ENCODE results near the gene GOLGA1.
A peak's percentile ranks its signal among the peaks of the same experiment; 100 is the strongest.
"Not testable (repeated sequence)": the region's sequence is repeated elsewhere in the genome, so short reads cannot be mapped to it uniquely, and the experiment has no call there.

GOLGA1 gene, protein sequence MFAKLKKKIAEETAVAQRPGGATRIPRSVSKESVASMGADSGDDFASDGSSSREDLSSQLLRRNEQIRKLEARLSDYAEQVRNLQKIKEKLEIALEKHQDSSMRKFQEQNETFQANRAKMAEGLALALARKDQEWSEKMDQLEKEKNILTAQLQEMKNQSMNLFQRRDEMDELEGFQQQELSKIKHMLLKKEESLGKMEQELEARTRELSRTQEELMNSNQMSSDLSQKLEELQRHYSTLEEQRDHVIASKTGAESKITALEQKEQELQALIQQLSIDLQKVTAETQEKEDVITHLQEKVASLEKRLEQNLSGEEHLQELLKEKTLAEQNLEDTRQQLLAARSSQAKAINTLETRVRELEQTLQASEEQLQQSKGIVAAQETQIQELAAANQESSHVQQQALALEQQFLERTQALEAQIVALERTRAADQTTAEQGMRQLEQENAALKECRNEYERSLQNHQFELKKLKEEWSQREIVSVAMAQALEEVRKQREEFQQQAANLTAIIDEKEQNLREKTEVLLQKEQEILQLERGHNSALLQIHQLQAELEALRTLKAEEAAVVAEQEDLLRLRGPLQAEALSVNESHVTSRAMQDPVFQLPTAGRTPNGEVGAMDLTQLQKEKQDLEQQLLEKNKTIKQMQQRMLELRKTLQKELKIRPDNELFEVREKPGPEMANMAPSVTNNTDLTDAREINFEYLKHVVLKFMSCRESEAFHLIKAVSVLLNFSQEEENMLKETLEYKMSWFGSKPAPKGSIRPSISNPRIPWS

DNA sequence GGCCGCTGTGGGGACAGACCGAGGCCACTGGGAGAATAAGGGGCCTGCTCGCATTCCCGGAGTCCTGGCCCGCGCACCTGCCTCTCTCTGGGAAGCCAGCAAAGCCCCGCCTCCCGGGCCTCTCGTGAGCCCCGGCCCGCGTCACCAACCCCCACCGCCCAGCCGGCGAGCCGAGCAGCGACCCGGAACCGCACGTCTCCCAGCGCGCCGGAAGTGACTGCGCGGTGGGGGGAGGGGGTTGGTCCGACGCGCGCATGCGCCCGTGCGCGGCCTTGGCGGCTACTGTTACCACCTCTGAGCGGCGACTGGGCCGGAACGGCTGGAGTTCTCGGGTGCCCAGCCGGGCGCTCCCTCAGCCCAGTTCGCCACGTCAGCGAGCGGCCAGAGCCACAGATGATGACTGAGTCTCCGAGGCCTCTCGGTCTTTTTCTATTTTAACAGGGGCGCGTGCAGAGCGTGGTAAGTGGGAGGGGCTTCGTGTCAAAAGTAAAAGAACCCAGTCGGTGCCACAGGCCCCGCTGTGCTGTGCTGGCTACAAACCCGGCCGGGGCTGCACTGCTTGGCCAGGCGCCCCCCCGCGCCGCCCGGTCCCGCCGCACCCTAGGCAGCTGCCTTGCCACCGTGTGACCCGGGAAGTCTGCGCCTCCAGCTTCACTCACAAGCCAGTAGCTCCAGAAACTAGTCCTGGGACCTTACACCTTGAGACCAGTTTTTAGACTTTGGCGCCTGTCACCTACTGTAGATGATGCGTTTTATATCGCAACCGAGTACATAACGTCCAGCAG, at the start of gene GOLGA1:
Gene GOLGA1 (minus strand): TSS at position 190 of the 785 bp plus-strand sequence. CDS start 2,372 bp downstream, outside the sequence.
- peak; percentile 95 for DNase-seq

DNA sequence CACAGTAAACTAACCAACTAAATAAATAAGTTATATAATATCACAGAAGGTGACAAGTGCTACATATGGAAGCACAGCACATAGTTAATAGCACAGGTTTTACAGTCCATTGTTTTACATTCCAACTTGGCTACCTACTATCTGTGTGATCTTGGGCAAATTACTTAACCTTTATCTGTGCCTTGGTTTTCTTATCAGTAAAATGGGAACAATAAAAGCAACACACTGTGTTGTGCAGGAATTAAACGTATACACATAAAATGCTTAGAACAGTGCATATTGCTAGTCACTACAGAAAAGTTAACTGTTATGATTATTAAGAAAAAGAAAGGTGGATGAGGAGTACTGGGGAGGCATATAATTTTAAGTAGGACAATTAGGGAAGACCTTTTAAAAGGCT, 42.8 kb upstream of the GOLGA1 start:
- DNase-seq, result no peak

DNA sequence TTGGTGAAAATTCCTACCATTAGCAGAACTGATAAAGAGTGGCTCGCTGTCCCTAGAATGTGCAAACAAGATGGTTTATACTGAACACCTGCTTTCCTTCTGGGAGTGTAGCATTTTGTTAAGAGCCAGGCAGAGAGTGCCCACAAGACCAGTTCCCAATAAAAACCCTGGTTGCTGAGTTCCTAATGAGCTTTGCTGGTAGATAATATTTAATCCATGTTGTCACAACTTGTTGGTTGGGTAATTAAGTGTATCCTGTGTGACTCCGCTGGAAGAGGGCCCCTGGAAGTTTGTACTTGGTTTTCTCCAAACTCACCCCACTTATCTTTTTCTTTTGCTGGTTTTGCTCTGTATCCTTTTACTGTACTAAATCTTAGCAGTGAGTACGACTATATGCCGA, 39.5 kb upstream of the GOLGA1 start:
- DNase-seq, result no peak

DNA sequence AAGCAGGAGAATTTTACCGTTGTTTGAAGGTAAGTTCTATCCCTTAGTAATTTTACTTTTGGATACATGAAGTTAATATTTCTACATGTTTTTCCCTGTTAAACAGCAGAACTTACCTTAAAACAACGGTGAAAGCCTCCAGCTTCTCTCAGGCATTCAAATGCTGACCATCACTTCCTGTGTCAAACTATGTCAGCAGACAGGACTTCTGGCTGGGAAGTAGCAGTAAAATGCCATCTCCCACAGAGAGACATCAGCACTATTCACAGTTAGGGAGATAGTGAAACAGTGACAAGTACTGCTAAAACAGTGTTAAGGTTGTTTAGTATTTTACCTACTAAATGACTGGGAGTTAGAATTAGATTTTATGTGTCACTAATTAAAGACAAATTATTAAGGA, 34.2 kb upstream of the GOLGA1 start:
- no peak for DNase-seq

DNA sequence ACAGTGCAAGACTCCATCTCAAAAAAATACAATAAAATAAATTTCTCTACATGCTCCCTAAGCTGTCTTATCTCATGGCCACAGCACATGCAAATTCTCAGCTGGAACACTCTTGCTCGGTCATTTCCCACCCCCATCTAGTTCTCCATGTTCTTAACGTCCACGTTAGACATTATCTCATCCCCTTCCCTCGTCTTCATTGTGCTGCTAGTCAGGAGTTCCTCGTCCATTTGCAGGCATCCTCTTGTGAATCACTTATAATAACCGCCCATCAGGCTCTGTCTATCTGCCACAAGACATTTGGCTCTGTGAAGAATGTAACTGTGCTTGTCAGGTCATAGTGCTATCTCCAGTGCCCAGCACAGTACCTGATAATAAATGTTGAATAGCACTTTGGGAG, 32.9 kb upstream of the GOLGA1 start:
- no peak for DNase-seq

DNA sequence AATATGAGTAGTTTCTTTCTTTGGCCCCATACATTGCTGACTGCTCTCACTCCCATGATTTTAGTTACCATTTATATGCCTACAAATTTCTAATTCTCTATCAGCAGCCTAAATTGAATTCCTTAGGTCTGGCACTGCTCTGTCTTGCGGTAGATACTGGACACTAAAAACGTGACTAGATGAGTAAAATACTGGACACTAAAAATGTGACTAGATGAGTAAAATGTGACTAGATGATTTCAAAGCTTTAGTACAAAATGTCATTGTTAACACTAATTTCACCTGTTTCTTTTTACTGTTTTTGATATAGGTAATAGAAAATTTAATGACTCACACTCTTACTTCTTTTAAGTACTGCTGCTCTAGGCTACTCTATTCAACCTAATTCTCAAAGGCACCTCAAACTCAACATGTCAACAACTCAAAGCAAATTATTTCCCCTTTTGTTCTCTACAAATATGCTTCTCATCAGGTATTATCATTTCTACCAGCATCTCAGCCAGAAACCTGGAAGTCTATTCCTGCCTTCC, 31.4 kb upstream of the GOLGA1 start:
- DNase-seq, result no peak

DNA sequence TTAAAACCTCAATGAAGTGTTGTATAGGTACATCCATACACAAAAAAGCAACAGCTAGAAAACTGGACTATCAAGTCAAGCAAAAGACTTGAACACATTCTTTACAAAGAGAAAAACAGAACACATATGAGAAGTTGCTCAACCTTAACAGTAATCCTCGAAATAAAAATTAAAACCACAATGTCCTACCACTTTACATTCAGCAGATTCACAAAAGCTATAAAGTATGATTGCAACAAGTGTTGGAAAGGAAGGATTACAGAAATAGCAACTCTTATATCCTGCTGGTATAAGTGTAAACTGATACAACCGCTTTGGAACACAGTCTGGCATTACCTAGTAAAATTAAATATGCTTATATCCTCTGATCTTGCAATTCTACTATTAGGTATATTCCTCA, 28.5 kb upstream of the GOLGA1 start:
- DNase-seq, result no peak

DNA sequence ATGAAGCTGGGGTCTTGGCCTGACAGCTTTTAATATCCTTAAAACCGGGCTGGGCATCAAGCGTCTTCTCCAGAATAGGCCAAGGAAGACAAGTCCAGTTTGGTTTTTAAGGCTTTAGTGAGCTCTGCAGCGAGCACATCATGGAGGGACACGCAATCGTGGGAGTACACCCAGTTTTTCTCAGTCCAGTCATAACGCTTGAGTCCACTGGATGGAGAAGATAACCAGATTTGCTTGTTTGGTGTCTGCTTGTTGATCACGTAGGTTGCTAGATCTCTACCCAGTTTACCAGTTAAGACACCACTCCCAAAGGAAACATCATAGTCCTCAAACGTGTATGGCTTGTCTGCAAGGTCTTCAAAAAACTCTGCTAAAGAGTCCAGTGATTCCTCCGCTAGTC, 27.4 kb upstream of the GOLGA1 start:
- DNase-seq, result no peak

DNA sequence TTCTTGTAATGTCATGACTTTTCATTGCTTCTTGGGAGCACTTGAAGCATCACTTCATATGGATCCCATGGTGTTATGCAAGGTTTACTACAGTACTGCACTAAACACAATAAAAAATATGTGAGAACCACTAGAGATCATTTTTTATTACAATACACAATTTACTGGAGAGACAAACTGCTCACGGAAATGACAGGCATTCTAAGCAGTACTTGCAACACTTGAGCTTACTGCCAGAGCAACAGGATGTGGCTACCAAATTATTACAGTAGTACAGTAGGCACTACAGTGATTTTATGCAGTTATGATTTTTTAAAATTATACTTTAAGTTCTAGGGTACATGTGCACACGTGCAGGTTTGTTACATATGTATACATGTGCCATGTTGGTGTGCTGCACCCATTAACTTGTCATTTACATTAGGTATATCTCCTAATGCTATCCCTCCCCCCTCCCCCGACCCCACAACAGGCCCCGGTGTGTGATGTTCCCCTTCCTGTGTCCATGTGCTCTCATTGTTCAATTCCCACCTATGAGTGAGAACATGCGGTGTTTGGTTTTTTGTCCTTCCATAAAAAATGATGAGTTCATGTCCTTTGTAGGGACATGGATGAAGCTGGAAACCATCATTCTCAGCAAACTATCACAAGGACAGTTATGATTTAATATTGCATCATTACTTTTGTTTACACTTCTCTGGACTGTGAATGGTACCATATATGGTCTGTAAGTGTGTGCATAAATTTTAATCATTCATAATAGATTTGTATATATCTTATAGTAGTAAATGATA, 25.1 kb upstream of the GOLGA1 start:
- DNase-seq, result peak; percentile 51

DNA sequence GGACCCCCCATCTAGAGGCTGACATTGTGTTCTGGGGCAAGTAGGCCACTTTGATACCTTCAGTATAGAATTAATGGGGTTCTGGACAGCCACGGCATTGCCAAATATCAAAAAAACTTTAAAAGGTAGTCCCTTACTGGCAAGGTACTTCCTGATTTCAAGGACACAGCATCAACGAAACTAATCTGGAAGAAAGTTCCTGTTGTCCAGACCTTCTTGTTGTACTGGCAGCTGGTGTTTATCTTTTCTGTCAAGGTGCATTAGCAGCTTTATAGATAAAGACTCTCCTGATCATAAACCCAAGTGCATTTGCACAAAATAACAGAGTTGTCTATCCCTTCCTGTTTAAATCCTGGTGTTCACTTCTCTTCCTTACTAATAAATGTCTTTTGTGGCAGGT, 23.7 kb upstream of the GOLGA1 start:
- DNase-seq, result no peak

DNA sequence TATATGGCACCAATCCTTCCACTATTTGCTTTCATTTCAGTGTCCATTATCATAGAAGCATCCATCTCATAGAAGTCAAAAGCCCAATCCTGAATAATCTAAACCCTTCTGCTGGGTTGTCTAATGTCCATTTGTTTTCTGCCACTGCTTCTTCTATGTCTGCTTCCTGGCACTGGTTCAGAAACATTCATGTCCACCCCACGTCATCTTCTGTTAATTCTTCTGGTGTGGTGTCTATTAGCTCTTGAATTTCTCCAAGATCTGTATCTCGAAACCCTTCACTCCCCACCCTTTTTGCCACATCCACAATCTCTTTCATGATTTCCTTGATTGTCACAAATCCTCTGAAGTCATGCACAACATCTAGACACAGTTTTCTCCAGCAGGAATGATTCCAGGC, 23.2 kb upstream of the GOLGA1 start:
- DNase-seq, result no peak

DNA sequence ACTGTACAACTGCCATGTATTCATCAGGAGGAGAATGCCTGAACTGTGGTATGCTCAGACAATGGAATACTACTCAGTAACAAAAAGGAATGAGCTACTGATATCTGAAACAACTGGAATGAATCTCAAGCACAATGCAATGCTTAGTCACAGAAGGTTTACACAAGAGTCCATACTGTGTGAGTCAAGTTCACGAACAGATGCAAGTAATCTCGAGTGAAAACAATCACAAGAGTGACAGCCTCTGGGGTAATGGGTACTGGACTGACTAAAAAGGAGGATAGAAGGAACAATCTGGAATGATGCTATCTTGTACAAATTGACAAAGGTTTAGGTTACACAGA, 19.5 kb upstream of the GOLGA1 start:
- DNase-seq, result no peak

DNA sequence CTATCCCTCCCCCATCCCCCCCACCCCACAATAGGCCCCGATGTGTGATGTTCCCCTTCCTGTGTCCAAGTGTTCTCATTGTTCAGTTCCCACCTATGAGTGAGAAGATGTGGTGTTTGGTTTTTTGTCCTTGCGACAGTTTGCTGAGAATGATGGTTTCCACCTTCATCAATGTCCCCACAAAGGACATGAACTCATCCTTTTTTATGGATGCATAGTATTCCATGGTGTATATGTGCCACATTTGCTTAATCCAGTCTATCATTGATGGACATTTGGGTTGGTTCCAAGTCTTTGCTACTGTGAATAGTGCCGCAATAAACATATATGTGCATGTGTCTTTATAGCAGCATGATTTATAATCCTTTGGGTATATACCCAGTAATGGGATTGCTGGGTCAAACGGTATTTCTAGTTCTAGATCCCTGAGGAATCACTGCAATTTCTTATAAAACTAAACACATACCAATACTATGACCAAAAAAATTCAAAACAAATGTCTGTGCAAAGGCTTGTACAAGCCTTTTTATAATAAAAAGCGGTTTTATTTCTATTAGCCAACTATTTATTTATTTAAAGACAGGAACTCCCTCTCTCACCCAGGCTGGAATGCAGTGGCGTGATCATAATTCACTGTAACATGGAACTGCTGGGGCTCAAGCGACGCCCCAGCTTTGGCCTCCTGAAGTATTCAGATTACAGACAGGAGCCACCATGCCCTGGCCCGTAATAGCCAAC, 19.0 kb upstream of the GOLGA1 start:
- not testable (repeated sequence) for DNase-seq

DNA sequence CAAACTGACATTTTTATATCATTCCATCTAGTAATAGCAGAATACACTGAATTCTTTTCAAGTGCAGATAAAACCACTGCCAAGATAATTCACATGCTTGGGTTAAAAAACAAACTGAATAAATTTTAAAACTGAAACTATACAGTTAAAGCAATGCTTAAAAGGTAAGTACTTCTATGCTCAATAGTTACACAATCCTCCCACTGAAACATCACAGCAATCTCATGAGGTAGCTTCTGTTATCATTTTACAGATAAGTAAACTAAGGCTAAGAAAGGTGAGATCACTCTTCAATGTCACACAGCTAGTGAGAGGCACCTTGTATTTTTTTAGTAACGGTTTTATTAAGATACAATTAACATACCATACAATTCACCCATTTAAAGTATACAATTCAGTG, 13.4 kb upstream of the GOLGA1 start:
- no peak for DNase-seq

DNA sequence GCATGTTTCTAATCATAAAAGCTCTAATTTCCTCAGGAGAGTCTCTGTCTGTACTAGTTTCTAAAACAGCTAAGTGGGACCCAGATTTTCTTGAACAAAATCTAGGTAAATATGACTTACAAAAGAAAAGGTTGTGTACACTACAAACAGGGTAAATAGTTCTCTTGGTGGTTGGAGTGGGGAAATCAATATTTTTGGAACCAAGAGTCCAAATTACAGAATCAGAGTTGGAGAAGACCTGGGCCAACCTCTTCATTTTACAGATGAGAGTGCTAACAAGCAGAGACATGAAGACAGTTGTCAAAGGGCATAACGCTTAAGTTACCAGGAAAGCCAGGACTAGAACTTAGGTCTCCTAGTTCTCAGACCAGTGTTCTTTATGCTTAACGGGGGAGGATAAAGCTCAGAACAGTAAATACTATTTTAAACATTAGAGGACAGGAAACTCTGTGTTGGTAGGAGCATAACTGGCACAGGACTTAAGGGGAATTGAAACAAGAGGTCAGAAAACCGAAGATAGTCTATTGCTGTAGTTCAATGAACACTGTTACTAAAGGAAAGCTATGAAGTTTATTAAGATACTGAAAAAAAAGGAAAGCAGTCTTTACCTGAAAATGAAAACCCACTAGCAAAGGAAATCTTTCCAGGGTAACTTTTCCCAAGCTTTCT, 9.3 kb upstream of the GOLGA1 start:
- DNase-seq, result no peak

DNA sequence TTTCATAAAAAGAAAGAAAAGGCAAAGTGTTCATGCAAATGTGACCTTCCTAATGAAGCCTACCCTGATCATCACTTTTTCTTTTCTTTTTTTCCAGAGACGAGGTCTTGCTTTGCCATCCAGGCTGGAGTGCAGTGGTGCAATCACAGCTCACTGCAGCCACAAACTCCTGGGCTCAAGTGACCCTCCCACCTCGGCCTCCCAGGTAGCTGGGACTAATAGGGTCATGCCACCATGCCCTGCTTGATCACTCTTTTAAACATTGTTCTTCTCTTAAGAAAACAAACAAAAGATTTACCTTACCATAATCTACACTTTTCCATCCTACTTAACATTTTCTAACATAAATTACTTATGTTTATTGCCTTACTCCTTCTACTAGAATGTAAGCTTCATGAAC, 8.5 kb upstream of the GOLGA1 start:
- DNase-seq, result no peak

DNA sequence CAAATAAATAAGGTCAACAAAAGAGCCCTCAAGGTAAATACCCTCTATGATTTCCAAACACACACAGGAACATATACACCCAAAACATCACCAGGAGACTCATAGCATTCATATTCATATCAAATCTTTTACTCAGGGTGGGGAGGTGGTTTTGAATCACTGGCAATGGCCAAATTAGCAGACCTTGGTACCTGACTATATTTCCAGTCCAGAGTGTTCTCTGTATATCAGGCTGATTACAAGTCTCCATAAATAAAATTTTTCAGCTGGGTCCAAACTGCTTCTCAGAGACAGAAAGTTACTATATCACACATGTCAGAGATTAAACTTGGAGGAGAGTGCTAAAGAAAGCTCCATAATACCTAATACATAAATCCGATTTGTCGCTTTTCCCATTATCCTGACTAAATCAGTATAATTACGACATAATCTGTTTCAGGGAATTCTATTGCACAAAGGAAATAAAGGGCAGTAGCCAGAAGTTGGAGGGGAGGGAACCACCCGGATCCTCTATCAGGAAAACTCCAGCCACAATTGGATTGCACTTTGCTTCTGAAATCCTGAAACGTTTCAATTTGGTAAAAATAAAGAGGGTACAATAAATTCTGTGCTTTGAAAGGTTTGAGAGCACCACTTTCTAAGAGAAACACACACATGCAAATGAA, 7.0 kb upstream of the GOLGA1 start:
- no peak for DNase-seq

DNA sequence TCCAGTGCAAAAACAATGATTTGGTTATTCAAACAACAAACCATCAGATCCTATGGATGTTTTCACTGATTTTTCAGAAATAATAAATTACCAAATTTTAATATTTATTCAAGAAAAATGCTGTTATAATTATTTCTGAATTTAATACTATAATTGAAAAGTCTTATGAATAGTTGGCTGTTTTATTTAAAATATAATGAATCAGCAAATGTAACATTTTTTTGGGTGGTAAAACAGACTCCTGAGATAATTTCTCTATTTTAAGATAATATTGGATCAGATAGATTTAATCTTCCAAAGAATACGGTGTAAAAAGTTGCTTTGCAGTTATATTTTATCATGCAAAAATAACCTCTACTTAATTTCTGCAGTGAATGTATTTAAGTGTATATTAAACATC, 5.3 kb upstream of the GOLGA1 start:
- no peak for DNase-seq

DNA sequence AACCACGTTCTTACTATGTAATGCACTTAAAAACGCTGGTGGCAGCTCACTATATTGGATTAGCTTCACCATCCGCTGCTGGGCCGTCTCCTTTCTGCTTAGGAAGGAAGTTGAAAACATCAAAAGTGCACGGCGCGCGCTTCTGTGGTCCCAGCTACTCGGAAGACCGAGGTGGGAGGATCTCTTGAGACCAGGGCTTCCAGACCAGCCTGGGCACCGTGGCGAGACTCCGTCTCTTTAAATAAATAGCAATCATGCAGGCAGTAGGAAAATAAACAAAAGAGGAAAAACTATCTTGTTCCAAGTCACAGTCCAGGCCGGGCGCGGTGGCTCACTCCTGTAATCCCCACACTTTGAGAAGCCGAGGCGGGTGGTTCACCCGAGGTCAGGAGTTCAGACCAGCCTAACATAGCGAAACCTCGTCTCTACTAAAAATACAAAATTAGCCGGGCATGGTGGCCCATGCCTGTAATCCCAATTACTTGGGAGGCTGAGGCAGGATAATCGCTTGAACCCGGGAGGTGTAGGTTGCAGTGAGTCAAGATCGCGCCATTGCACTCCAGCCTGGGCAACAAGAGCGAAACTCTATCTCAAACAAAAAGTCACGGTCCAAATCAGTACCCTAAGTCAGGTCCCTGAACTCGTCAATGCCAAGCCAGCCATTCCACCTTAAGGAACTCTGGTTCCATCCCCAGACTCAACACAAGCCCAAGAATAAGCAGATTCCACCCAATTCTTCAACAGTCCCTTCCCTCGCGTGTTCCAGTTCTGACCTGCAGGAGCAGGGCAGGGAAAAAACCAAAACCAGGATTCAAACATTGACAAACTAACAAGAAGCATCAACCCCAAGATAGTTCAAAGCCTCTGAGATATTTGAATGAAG, 1.0 kb upstream of the GOLGA1 start:
- DNase-seq, result peak; percentile 70

DNA sequence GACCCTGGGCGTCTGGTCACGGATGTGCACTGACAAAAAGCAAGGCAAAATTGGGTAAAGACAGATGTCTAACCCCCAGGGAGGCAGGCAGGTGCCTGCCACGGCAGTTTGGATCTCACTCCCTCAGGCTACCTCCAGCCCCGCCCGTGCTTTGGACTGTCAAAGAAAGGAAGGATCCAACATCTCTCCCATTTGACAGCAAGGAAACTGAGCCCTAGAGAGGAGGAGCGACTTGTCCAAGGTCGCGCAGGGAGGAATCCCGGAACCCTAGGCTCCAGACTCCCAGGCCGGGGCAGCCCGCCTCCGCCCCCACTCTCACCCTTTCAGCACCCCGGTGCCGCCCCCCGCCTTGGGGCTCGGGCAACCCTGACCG, 376 bp downstream of the GOLGA1 start:
- DNase-seq, result no peak
